ENCODE data around the gene TENM3. TPM values are rescaled to one million over a fixed set of nuclear protein-coding genes. Genes with fewer than 3 reads are reported as not detected.

TENM3 gene
- total RNA-seq, 4 donors from 2014 or later = 3.4 to 9.8 (median 6.9) TPM

- intact Hi-C loops (cut with DNase I; ENCODE audit: low total_unique reads) (no loop called here), in situ Hi-C loops (cut with MboI; ENCODE audit: low pct_ligation_motif_present in 1 of 4, low pct_unique_long_range_greater_than_20kb in 1 of 4, low sequenced_read_pairs in 3 of 4) (no loop called here)
- no peak overlapping the region for H3K4me3 ChIP-seq
- WGBS, 2 donors (ENCODE audit: low coverage in 1 of 2) = 36 to 71% methylated on average over 7 to 15 of the region's 15 CpGs
- no peaks in the 10 kb centered on the region for H3K27me3 ChIP-seq
- H3K36me3 ChIP-seq = no peaks in the 10 kb centered on the region
- H3K4me1 ChIP-seq = no peaks in the 10 kb centered on the region
- no peak for DNase-seq
- no peaks in the 10 kb centered on the region for H3K9me3 ChIP-seq
- H3K27ac ChIP-seq = no peak overlapping the region
- TF ChIP-seq EP300 (IDR thresholded peaks at IDR 0.05; ENCODE audit: low read depth) (no peak), CTCF (IDR thresholded peaks at IDR 0.05) (no peak), POLR2A (IDR thresholded peaks at IDR 0.05) (no peak), POLR2AphosphoS5 (IDR thresholded peaks at IDR 0.05) (no peak)
Observed at GRCh38 chr4:182680234-182680653, 437.0 kb downstream of the TENM3 start.

- H3K36me3 ChIP-seq = no peaks in the 10 kb centered on the region
- H3K4me1 ChIP-seq = no peaks in the 10 kb centered on the region
- H3K27me3 ChIP-seq = no peaks in the 10 kb centered on the region
- no peaks in the 10 kb centered on the region for H3K9me3 ChIP-seq
- TF ChIP-seq EP300 (IDR thresholded peaks at IDR 0.05; ENCODE audit: low read depth) (no peak), CTCF (IDR thresholded peaks at IDR 0.05) (no peak), POLR2A (IDR thresholded peaks at IDR 0.05) (no peak)
- in situ Hi-C loops (cut with MboI; ENCODE audit: low pct_ligation_motif_present in 1 of 4, low pct_unique_long_range_greater_than_20kb in 1 of 4, low sequenced_read_pairs in 3 of 4) = no loop called here
- DNase-seq = no peak
- 51 to 58% methylated on average over 5 of the region's 5 CpGs for WGBS, 2 donors (ENCODE audit: low coverage in 1 of 2)
- H3K4me3 ChIP-seq = no peak overlapping the region
- intact Hi-C loops (cut with DNase I; ENCODE audit: low total_unique reads) = no loop called here
- no peak overlapping the region for H3K27ac ChIP-seq
Observed at GRCh38 chr4:182683661-182684060, 440.5 kb downstream of the TENM3 start.

GRCh38 chr4:182684796-182685195, 441.6 kb downstream of the TENM3 start:
- Histone ChIP-seq H3K27ac (no peak overlapping the region), H3K4me1 (no peaks in the 10 kb centered on the region), H3K9me3 (no peaks in the 10 kb centered on the region), H3K27me3 (no peaks in the 10 kb centered on the region), H3K36me3 (no peaks in the 10 kb centered on the region), H3K4me3 (no peak overlapping the region)
- no peak for TF ChIP-seq EP300 (IDR thresholded peaks at IDR 0.05; ENCODE audit: low read depth)
- no peak for TF ChIP-seq POLR2AphosphoS5 (IDR thresholded peaks at IDR 0.05)
- no peak for TF ChIP-seq CTCF (IDR thresholded peaks at IDR 0.05)
- TF ChIP-seq POLR2A (IDR thresholded peaks at IDR 0.05) = no peak
- intact Hi-C loops (cut with DNase I; ENCODE audit: low total_unique reads) (no loop called here), in situ Hi-C loops (cut with MboI; ENCODE audit: low pct_ligation_motif_present in 1 of 4, low pct_unique_long_range_greater_than_20kb in 1 of 4, low sequenced_read_pairs in 3 of 4) (no loop called here)
- DNase-seq = no peak

- H3K4me3 ChIP-seq = no peak overlapping the region
- H3K4me1 ChIP-seq = no peaks in the 10 kb centered on the region
- in situ Hi-C loops (cut with MboI; ENCODE audit: low pct_ligation_motif_present in 1 of 4, low pct_unique_long_range_greater_than_20kb in 1 of 4, low sequenced_read_pairs in 3 of 4) = no loop called here
- H3K9me3 ChIP-seq = no peaks in the 10 kb centered on the region
- TF ChIP-seq POLR2AphosphoS5 (IDR thresholded peaks at IDR 0.05) (no peak), POLR2A (IDR thresholded peaks at IDR 0.05) (no peak), EP300 (IDR thresholded peaks at IDR 0.05; ENCODE audit: low read depth) (no peak), CTCF (IDR thresholded peaks at IDR 0.05) (no peak)
- H3K36me3 ChIP-seq = no peaks in the 10 kb centered on the region
- DNase-seq = no peak
- intact Hi-C loops (cut with DNase I; ENCODE audit: low total_unique reads) = no loop called here
- WGBS, 2 donors (ENCODE audit: low coverage in 1 of 2) = 74 to 78% methylated on average over 11 to 14 of the region's 14 CpGs
- no peak overlapping the region for H3K27ac ChIP-seq
- H3K27me3 ChIP-seq = peaks cover 8% of the 10 kb centered on the region
Observed at GRCh38 chr4:182688081-182688480, 444.9 kb downstream of the TENM3 start.
